Right lobe of liver (tissue), 4 donors: ENCODE data around the gene OR1I1.

Experiments
- POLR2A ChIP-seq: fragments of 450-650 bp; IDR thresholded peaks from one replicate; pipeline ENCODE4 v1.6.1; 2017; ENCODE audit warnings: antibody characterized with exemption, mild to moderate bottlenecking
- TF ChIP-seq, protein P1 (sequence below), 4 donors: fragments of 200-600 bp in 3 of 4; fragments of 450-650 bp in 1 of 4; IDR thresholded peaks; one replicate each; pipeline versions ENCODE4 v1.5.1 to v1.8.0; 2016 to 2022; ENCODE audit warnings: antibody characterized with exemption in 4 of 4, mild to moderate bottlenecking in 2 of 4
- donor health status: DM: no; HTN: no; CAD: no.
- donor health status: DM: no; HTN: no; CAD: no.
- donor health status: DM: no; HTN: yes; CAD: no.

DNA sequence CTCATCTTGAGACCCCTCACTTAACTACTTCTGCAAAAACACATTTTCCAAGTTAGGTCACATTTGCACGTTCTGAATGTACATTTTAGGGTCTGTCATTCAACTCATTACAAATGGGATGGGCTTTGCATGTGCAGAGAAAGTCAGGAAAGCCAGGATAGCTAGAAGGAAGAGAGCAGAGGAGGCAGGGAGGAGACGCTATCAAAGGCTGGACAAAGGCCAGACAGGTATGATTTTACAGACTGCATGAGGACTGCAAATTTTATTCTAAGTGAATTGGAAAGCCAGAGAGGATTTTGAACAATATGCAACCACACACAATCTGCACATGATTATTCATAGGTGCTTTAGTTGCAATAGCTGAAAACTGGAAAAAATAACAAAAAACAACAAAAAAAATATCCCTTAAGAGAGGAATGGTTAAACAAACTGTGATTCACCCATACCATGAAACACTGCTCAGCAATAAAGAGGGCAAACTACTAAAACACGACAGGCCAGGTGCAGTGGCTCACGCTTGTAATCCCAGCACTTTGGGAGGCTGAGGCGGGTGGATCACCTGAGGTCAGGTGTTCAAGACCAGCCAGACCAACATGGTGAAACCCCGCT is 46.3 kb downstream of the OR1I1 start:
- TF ChIP-seq, protein P1, sequence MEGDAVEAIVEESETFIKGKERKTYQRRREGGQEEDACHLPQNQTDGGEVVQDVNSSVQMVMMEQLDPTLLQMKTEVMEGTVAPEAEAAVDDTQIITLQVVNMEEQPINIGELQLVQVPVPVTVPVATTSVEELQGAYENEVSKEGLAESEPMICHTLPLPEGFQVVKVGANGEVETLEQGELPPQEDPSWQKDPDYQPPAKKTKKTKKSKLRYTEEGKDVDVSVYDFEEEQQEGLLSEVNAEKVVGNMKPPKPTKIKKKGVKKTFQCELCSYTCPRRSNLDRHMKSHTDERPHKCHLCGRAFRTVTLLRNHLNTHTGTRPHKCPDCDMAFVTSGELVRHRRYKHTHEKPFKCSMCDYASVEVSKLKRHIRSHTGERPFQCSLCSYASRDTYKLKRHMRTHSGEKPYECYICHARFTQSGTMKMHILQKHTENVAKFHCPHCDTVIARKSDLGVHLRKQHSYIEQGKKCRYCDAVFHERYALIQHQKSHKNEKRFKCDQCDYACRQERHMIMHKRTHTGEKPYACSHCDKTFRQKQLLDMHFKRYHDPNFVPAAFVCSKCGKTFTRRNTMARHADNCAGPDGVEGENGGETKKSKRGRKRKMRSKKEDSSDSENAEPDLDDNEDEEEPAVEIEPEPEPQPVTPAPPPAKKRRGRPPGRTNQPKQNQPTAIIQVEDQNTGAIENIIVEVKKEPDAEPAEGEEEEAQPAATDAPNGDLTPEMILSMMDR (IDR thresholded peaks at IDR 0.05) = no peak
- no peak for TF ChIP-seq POLR2A
